NCI-H345 treated with DMSO at 0.1 percent for 48 hours (cell line): ENCODE data around the gene NKX6-2.

Experiments used
- DNase-seq: peaks from one replicate; lab custom pipeline; 2025; ENCODE audit not compliant: unreplicated experiment; lab: John Stamatoyannopoulos, UW

Gene NKX6-2

DNA sequence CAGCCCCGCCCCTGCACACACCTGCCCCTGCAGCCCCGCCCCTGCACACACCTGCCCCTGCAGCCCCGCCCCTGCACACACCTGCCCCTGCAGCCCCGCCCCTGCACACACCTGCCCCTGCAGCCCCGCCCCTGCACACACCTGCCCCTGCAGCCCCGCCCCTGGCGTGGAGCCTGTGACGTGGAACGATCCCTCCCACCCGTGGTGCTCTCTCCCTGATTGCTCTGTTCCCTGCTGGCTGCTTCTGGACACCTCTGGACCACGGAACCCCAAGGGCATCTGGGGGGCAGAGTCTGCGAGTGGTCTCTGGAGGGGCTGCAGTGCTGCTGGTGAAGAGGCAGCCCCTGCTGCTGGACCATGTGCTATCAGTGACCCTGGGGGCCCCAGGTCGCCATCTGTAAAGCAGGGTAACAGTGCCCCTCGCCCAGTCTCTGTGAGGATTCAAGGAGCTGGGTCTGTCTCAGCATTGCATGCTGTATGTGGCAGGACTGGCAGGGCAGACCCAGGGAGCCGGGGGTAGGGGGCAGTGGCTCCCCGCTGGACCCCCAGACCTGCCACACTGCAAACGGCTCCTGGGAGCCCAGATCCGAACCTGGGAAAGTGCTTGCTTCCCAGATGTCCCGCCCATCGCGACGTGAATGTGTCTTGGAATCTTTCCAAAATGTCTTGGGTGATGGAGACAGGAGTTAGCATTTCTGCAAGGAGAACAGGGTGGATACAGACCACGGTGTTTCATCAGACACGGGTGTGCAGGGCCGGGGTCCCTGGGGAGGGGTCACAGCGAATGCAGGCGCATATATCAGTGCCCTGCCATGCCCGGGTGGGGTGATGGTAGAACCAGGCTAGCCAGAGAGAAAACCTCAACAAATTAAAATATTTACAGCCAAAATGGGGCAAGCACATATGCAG is 27.9 kb upstream of the NKX6-2 start:
- no peak for DNase-seq

GRCh38 chr10:132813001-132813401 is 27.1 kb upstream of the NKX6-2 start:
- DNase-seq: no peak

GRCh38 chr10:132812520-132812919 is 26.6 kb upstream of the NKX6-2 start:
- DNase-seq: no peak

DNA sequence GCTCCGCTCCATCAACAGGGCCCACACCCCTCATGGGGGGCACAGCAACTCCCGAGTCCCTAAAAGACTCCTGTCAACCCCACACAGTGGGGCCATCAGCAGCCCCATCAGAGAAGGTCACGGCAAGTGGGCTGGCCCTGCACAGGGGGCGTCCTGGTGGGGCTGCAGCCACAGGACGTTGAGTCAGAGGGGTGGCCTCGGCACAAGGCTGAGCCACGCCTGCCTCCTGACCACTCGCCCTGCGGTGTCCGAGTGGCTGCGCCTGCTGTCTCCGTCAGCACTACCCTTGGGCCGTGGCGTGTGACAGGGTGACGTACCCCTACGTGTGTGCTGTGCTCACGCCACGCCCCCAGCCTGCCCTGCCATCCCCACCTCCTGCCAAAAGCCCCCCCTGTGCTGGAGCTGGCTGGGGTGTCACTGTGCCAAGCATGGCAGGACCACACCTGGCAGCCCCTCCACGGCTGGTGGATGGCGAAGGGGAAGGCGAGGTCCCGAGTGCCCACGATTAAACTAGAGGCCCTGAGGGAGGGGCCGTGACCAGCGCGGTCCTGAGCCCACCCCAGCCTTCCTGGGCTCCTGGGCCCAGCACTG is 26.0 kb upstream of the NKX6-2 start:
- DNase-seq: no peak

- DNase-seq: no peak
Observed at GRCh38 chr10:132810807-132811700, 25.1 kb upstream of the NKX6-2 start.

GRCh38 chr10:132810141-132810806 is 24.3 kb upstream of the NKX6-2 start:
- no peak for DNase-seq

DNA sequence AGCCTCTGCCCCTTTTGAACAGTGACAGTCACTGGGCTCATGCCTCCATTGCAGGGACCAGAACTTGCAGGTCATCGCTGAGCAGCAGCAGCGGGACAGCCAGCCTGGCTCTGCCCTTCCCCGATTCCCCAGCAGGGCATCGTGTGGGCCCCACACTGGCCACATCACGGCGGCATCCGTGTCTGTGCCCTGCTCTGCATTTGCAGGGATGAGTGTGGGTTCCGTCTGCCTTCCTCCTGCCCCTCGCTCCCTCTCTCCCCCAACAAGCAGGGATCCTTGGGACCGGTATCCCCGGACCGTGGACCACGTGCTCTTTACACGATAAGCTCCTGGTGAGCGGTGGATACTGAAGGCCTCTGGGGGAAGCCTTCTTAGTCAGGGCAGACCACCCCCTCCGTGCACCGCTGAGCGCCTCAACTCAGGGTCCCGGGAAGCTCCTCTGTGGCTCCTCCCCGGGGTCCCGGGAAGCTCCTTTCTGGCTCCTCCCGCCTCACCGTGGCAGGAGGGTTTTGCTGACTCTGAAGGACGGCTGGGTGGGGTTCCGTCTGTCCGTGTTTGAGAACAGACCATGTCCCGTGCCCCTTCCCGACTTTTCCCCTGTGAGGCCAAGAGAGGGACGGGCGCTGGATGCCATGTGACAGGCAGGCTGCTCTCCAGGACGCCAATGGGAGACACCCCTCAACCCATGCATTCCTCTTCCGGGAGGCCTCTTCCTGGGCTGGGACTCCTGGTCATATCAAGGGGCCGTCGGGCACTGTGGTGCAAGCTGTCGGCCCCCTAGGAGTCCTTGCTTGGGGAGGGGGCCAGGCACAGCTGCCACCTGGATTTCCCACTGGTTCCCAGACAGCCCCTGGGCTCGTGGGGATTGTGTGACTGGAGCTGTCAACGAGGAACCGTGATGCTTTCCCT is 23.5 kb upstream of the NKX6-2 start:
- DNase-seq: no peak

GRCh38 chr10:132808383-132809231 is 22.7 kb upstream of the NKX6-2 start:
- DNase-seq: no peak

GRCh38 chr10:132807621-132808049 is 21.7 kb upstream of the NKX6-2 start:
- no peak for DNase-seq

GRCh38 chr10:132806561-132807003 is 20.6 kb upstream of the NKX6-2 start:
- DNase-seq: no peak

DNA sequence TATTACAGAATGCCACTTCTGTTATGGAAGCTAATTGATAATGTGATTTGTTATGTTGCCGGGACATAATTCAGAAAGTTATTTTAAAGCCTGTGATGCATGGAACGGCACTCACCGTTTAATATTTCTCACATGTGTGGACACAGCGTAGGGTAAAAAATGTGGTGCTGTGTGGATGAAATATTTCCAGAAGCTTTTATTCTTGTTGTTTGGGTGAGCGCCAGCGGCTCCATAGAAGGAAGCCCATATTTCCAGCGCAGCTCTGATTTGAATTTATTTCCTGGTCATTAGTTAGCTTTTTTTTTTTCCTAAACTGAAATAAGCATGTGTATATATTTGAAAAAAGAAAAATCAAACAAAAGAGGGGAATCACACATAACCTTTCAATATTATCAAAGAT is 20.2 kb upstream of the NKX6-2 start:
- no peak for DNase-seq

GRCh38 chr10:132805599-132805998 is 19.7 kb upstream of the NKX6-2 start:
- DNase-seq: no peak

DNA sequence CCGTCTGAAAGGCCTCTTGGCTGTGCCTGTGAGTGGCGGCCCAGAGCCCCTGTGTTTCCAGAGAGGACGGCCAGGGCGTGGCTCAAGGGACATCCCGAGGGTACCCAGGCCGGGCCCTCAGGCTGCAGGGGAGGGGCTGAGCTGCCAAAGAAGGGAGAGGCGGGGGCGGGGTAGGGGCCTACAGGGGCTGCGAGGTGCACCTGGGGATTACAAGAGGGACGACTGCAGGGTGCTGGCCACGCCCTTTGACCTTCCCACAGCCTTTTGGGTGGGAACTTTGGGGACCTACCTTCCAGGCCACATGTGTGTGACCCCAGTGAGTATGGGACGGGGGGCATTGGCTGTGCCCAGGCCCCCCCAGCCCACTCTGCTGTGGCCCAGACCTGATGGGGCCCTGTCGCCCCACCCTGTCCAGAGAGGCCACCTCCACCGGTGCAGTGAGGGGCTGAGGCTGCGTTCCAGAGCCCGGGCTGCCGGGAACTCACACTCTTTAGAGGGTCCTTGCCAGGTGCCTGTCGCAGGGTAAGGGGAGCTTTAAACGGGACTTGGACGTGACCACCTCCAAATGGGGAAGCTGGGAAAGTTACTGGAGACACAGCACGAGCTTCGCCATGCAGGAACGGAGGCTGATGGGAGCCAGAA is 19.0 kb upstream of the NKX6-2 start:
- no peak for DNase-seq

GRCh38 chr10:132804287-132804686 is 18.3 kb upstream of the NKX6-2 start:
- no peak for DNase-seq

DNA sequence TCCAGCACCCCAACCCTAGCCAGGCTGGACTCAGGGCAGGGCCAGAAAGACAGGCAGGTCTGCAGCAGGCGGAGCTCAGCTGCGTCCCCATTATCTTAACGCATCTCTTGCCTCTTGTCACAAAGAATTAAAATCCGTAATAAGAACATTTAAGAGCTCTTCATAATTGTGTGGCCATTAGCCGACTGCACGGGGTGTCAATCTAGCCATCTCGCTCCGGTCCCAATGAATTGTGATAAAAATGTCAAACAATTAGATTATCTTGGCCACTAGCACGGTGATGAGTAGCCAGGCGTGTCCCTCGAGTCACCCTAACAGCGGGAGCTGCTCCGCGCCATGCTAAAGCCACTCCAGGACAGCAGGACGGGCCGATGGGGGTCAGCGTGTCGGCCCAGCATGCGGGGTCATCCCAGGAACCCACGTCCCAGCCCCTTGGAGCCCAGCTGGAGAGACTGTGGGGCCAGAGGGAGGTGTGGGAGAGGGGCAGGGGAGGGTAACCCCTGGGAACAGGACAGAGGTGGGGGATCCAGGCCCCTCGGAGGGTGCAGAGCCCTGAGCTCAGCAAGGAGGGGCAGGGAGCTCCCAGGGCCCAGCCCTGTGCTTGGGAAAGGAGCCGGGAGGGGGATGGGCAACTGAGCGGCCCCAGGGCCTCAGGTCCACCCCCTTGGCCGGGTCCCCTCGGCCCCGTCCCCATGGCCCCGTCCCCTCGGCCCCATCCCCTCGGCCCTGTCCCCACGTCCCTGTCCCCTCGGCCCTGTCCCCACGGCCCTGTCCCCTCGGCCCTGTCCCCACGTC is 17.7 kb upstream of the NKX6-2 start:
- DNase-seq: no peak

DNA sequence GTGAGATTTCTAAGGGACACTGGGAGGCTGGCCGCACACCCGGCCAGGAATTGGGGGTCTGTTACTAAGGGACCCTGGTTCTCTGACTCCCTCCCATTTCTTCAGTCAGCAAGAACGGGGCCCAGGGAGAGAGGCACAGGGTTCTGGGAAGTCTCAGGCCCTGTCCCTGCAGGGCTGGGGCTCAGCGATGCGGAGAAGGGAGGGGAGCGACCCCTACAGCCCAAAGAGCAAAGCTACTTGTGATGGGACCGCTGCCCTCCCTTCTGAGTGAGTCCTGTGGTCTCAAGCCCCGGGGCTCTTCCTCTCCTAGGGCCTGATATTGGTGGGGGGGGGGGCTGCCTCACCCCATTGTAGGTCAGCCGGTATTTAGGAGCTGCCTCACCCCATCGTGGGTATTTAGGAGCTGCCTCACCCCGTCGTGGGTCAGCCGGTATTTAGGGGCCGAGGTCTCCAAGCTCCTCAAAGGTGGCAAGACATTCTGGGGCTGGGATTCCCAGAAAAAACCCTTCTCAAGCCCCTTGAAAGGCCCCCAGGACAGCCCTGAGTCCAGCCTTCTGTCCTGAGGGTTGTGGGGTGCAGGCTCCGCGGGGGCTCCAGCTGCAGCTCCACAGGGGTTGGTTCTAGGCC is 16.9 kb upstream of the NKX6-2 start:
- no peak for DNase-seq

DNA sequence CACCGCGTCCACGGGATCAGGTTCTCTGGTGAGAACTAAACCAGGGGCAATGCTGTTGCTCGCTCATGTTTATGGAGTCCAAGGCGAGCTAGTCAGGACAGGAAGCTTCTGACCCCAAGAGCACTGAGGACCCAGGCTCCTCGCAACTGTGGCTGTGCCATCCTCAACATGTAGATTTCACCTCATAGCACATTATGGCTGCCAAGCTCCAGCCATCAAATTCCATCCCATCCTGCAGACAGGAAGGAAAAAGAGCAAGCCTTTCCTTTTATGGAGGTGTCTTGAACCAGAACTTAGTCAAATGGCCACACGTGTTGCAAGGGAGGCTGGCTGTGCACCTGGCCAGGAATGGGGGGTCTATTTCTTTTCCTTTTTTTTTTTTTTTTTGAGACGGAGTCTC is 16.1 kb upstream of the NKX6-2 start:
- DNase-seq: no peak
